Breast epithelium (tissue), 3 donors: Measurements from ENCODE around the gene ANKMY2.

Experiments used
- POLR2A ChIP-seq: fragments of 450-650 bp; IDR thresholded peaks from one replicate; pipeline ENCODE4 v1.6.1; 2016; ENCODE audit warnings: antibody characterized with exemption, mild to moderate bottlenecking, moderate library complexity
- TF ChIP-seq, protein P1 (sequence below), 3 donors: fragments of 450-650 bp; IDR thresholded peaks; one replicate each; pipeline ENCODE4 v1.5.1; 2016 to 2017; ENCODE audit warnings: antibody characterized with exemption in 3 of 3, mild to moderate bottlenecking in 3 of 3, moderate library complexity in 3 of 3

DNA sequence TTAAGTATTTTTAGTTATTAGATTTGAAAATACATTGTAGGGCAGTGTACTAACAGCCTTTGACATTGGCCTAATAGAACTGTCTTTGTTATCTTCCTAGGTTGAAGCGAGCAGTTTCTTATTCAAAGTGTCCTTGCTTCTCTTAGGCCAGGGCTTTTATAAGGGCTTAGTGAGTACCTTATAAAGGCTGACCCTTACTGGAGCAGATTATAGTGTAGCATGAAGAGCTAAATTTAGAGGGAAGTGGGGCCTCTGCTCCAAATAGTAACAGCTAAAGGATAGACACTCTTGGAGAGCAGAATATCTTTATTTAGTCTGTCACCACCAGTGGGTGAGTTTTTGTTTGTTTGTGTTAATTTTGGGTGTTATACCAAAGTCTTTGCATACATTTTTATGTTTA, 16.4 kb upstream of the ANKMY2 start:
- TF ChIP-seq POLR2A = no peak
- TF ChIP-seq, protein P1, sequence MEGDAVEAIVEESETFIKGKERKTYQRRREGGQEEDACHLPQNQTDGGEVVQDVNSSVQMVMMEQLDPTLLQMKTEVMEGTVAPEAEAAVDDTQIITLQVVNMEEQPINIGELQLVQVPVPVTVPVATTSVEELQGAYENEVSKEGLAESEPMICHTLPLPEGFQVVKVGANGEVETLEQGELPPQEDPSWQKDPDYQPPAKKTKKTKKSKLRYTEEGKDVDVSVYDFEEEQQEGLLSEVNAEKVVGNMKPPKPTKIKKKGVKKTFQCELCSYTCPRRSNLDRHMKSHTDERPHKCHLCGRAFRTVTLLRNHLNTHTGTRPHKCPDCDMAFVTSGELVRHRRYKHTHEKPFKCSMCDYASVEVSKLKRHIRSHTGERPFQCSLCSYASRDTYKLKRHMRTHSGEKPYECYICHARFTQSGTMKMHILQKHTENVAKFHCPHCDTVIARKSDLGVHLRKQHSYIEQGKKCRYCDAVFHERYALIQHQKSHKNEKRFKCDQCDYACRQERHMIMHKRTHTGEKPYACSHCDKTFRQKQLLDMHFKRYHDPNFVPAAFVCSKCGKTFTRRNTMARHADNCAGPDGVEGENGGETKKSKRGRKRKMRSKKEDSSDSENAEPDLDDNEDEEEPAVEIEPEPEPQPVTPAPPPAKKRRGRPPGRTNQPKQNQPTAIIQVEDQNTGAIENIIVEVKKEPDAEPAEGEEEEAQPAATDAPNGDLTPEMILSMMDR (IDR thresholded peaks at IDR 0.05) = no peak
